Large intestine (tissue), 3 donors: ENCODE data around the gene GPR32. TPM values are rescaled to one million over a fixed set of nuclear protein-coding genes. Genes with fewer than 3 reads are reported as not detected.
"Not testable (repeated sequence)": the region's sequence is repeated elsewhere in the genome, so short reads cannot be mapped to it uniquely, and the experiment has no call there.

ENCODE experiments used
- DNase-seq, 2 donors: peaks; one replicate each; pipeline versions ENCODE4 v3.0.0 to v3.0.0-alpha.2; 2013
- H3K27ac ChIP-seq: one replicate; pipeline ENCODE4 v1.5.1; 2013; ENCODE audit warnings: low read length
- H3K27me3 ChIP-seq: 2 replicates; pipeline ENCODE4 v1.6.1; 2013; ENCODE audit warnings: low read length; ENCODE audit not compliant: control insufficient read depth, insufficient read depth
- H3K36me3 ChIP-seq: 2 replicates; pipeline ENCODE4 v1.6.1; 2013; ENCODE audit warnings: low read length; ENCODE audit not compliant: control insufficient read depth, insufficient read depth
- H3K4me1 ChIP-seq: one replicate; pipeline ENCODE4 v1.6.1; 2013; ENCODE audit warnings: low read length; ENCODE audit not compliant: control insufficient read depth, insufficient read depth
- H3K4me3 ChIP-seq: one replicate; pipeline ENCODE4 v1.5.1; 2013; ENCODE audit warnings: low read length
- H3K9me3 ChIP-seq: one replicate; pipeline ENCODE4 v1.6.1; 2013; ENCODE audit warnings: mild to moderate bottlenecking, low read depth, low read length, moderate library complexity; ENCODE audit not compliant: control insufficient read depth
- WGBS: methylation state at CpG from one replicate; pipeline ENCODE4 v1.1.5; 2013; ENCODE audit warnings: low lambda C conversion rate; ENCODE audit not compliant: insufficient coverage; 5-methylcytosine and 5-hydroxymethylcytosine counted together
- polyA plus RNA-seq: library from polyadenylated mRNA; unstranded; fragments of 120-200 nt; gene quantifications from one replicate; pipeline ENCODE4 v1.2.1, GENCODE V29; 2013

GPR32 gene
- polyA plus RNA-seq, 1 donor = not detected

GRCh38 chr19:50779504-50780457 lies 9.5 kb downstream of the GPR32 start:
- peaks cover 59% of the 10 kb centered on the region for H3K27me3 ChIP-seq
- 80% methylated on average over 2 of the region's 25 CpGs for WGBS
- no peak overlapping the region for H3K27ac ChIP-seq
- H3K4me3 ChIP-seq = no peak overlapping the region
- DNase-seq = no peak
- H3K9me3 ChIP-seq = no peaks in the 10 kb centered on the region
- H3K36me3 ChIP-seq = no peaks in the 10 kb centered on the region
- H3K4me1 ChIP-seq = no peaks in the 10 kb centered on the region

DNA sequence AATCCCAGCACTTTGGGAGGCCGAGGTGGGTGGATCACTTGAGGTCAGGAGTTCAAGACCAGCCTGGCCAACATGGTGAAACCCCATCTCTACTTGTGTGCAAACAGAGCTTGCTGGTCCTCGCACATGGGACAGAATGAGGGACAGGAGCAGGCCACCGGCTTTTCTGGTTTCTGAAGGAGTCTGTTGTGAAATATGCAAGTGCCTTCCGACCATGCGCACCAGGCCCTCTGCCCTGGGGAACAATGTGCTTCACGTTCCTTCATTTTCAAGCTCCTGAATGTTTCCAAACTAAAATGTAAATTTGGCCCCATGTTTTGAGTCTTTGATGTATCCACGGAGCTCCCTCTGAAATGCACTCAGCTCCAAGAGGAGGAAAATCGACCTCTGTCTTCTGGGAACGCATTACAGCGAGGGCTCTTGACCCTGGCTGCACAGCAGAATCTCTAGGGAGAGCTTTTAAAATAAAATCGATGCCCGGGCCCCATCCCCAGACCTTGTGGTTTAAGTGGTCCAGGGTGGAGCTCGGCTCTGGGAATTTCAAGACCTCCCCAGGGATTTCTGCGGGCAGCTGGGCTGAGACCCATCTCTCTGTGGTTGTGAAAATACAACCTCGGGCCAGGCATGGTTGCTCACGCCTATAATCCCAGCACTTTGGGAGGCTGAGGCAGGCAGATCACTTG lies 10.6 kb downstream of the GPR32 start:
- no peaks in the 10 kb centered on the region for H3K9me3 ChIP-seq
- H3K27ac ChIP-seq = no peak overlapping the region
- H3K4me1 ChIP-seq = no peaks in the 10 kb centered on the region
- no peak overlapping the region for H3K4me3 ChIP-seq
- H3K27me3 ChIP-seq = peaks cover 61% of the 10 kb centered on the region
- WGBS = 90% methylated on average over 2 of the region's 16 CpGs
- H3K36me3 ChIP-seq = no peaks in the 10 kb centered on the region
- no peak for DNase-seq

GRCh38 chr19:50783848-50784152 lies 13.5 kb downstream of the GPR32 start:
- DNase-seq, H3K27ac ChIP-seq, H3K4me3 ChIP-seq, H3K36me3 ChIP-seq, H3K9me3 ChIP-seq, H3K4me1 ChIP-seq: not testable (repeated sequence)
- WGBS = no CpG with 5 or more reads among the region's 8 CpGs
- H3K27me3 ChIP-seq = peaks cover 40% of the 10 kb centered on the region

DNA sequence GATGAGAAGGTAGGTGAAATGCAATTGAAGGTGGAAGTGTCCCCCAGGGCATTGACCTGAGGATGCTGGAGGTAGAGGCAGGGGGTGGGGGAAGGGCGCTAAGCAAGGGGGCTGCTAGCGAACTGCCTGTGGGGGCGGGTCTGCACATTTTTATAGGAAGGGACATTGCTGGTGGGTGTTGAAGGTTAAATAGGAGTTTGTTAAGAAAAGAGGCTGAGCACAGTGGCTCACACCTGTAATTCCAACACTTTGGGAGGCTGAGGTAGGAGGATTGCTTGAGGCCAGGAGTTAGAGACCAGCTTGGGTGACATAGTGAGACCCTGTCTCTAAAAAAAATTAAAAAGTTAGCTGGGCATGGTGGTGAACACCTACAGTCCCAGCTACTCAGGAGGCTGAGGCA lies 14.4 kb downstream of the GPR32 start:
- H3K9me3 ChIP-seq = no peaks in the 10 kb centered on the region
- no peaks in the 10 kb centered on the region for H3K4me1 ChIP-seq
- DNase-seq = no peak
- H3K4me3 ChIP-seq = no peak overlapping the region
- no CpG with 5 or more reads among the region's 3 CpGs for WGBS
- H3K27ac ChIP-seq = no peak overlapping the region
- peaks cover 31% of the 10 kb centered on the region for H3K27me3 ChIP-seq
- no peaks in the 10 kb centered on the region for H3K36me3 ChIP-seq

DNA sequence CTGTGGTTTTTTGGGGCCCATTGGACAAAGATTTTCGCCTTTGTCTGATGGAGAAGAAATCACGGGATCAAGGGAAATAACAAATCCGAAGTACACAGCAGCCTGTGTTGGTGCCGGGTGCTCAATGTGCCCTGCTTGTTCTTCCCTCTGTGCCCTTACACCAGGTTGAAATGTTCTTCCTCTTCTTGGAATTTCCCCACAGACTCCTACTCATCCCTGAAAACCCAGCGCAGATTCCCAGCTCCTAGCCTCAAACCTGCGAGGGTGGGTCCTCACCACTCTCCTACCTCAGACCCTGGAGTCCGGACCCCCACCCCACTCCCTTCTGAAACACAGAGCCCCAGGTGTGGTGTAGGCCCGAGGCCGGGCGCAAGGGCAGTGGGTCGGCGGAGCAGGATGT lies 15.1 kb downstream of the GPR32 start:
- Histone ChIP-seq H3K27me3 (peaks cover 25% of the 10 kb centered on the region), H3K27ac (no peak overlapping the region), H3K4me3 (no peak overlapping the region), H3K9me3 (no peaks in the 10 kb centered on the region), H3K4me1 (no peaks in the 10 kb centered on the region), H3K36me3 (no peaks in the 10 kb centered on the region)
- DNase-seq = no peak
- no CpG with 5 or more reads among the region's 12 CpGs for WGBS

DNA sequence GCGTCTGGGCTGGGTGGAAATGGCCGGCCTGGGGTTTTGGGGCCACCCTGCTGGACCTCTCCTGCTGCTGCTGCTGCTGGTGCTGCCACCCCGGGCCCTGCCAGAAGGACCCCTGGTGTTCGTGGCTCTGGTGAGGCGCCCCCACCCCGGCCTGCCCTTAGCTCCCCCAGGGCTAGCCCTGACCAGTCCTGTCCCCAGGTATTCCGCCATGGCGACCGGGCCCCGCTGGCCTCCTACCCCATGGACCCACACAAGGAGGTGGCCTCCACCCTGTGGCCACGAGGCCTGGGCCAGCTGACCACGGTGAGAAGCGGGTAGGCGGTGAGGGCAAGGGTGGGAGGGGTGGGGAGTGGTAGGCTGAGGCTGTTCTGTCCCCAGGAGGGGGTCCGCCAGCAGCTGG lies 20.1 kb downstream of the GPR32 start, which contains the start of gene ACP4:
Gene ACP4 (plus strand): TSS at position 20 of the 400 bp plus-strand sequence. CDS start 0 bp downstream, at position 20.
- WGBS = no CpG with 5 or more reads among the region's 15 CpGs

DNA sequence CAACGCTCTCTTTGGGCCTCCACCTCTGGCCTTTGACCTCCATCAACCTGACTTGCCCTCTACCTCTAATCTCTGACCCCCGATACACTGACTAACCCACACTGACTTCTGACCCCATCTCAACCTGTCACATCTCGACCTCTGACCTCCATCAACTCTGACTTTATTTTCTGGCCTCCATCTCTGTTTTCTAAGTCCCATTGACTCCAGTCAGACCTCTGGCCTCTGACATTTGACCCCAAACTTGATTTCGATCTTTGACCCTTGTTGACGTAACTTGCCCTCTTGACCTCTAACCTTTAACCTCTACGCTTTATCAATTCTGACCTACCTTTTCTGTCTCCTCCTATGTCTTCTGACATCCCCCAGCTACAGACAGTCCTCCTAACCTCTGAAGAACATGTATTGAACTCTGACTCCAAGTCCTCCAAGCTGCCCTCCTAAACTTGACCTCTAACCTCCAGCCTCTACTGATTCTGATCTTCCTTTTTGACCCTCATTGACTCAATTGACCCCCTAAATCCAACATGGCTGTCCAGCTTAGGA lies 20.7 kb downstream of the GPR32 start:
- WGBS = 86% methylated on average over 4 of the region's 6 CpGs
- H3K4me1 ChIP-seq = peaks cover 6% of the 10 kb centered on the region
- peaks cover 3% of the 10 kb centered on the region for H3K27me3 ChIP-seq
- peaks cover 2% of the 10 kb centered on the region for H3K9me3 ChIP-seq
- H3K36me3 ChIP-seq = no peaks in the 10 kb centered on the region
- no peak for DNase-seq
- H3K4me3 ChIP-seq = no peak overlapping the region
- no peak overlapping the region for H3K27ac ChIP-seq

More for the DNA sequence above, 20.1 kb downstream of the GPR32 start, which contains the start of gene ACP4:
- H3K4me1 ChIP-seq = peaks cover 6% of the 10 kb centered on the region
- H3K27ac ChIP-seq = no peak within 1 kb of the TSS
- H3K9me3 ChIP-seq = peaks cover 2% of the 10 kb centered on the region
- H3K36me3 ChIP-seq = no peaks in the 10 kb centered on the region
- H3K4me3 ChIP-seq = no peak within 1 kb of the TSS
- peaks cover 7% of the 10 kb centered on the region for H3K27me3 ChIP-seq
- no peak for DNase-seq

DNA sequence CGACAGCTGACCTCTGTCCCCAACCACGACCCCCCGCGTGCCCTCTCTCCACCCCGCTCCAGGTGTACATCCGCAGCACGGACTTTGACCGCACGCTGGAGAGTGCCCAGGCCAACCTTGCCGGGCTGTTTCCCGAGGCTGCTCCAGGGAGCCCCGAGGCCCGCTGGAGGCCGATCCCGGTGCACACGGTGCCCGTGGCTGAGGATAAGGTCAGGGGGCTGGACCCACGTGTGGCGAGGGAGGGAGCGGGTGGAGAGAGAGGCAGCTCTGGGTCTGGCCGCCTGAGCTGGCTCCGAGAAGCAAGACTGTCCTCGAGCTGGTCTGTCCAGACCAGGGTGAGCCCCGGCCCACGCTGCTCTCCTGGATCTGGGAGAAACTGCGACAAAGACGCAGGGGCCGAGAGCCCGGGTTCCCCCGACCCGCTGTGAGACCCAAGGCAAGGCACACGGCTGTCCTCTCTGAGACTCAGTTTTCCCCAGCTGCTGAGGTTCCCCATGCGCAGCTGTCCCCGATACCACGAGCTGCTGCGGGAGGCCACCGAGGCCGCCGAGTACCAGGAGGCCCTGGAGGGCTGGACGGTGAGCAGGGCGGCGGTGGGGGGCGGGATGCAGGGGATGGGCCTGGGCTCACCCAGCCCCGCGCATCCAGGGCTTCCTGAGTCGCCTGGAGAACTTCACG lies 21.5 kb downstream of the GPR32 start:
- Histone ChIP-seq H3K36me3 (peaks cover under 1% of the 10 kb centered on the region), H3K4me1 (peaks cover 6% of the 10 kb centered on the region), H3K9me3 (peaks cover 2% of the 10 kb centered on the region), H3K27ac (no peak overlapping the region), H3K27me3 (peaks cover 3% of the 10 kb centered on the region), H3K4me3 (no peak overlapping the region)
- no peak for DNase-seq
- no CpG with 5 or more reads among the region's 47 CpGs for WGBS

GRCh38 chr19:50792272-50793250 lies 22.3 kb downstream of the GPR32 start:
- no peak overlapping the region for H3K4me3 ChIP-seq
- peaks cover 9% of the 10 kb centered on the region for H3K36me3 ChIP-seq
- H3K9me3 ChIP-seq = peaks cover 2% of the 10 kb centered on the region
- WGBS = 93% methylated on average over 3 of the region's 13 CpGs
- H3K4me1 ChIP-seq = peaks cover 6% of the 10 kb centered on the region
- no peak overlapping the region for H3K27ac ChIP-seq
- peaks cover 3% of the 10 kb centered on the region for H3K27me3 ChIP-seq
- DNase-seq = no peak
